SHP77 treated with DMSO at 0.1 percent for 48 hours (cell line): ENCODE measurements around the gene DHX9.
"Not testable (repeated sequence)": the region's sequence is repeated elsewhere in the genome, so short reads cannot be mapped to it uniquely, and the experiment has no call there.

ENCODE experiments used
- DNase-seq: peaks from one replicate; lab custom pipeline; 2025; lab: John Stamatoyannopoulos, UW

Gene DHX9

GRCh38 chr1:182889997-182890396 lies 50.9 kb downstream of the DHX9 start:
- no peak for DNase-seq

GRCh38 chr1:182890927-182891610 lies 51.9 kb downstream of the DHX9 start:
- DNase-seq, result peak; percentile 19

DNA sequence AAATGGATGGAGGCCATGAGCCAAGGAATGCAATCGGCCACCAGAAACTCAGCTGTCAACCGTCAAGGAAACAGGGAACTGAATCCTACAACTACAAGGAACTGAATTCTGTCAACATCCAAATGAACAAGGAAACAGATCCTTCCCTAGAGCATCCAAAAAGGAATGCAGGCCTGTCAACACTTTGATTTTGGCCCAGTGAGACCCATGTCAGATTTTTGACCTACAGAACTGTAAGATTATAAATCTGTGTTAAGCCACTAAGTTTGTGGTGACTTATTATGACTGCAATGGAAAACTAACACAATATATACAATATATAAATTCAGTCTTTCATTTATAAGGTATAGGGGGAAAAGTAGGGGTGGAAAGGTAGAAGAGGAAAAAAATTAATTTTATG lies 58.5 kb downstream of the DHX9 start:
- DNase-seq, result no peak

- not testable (repeated sequence) for DNase-seq
Observed at GRCh38 chr1:182901946-182902345, 62.8 kb downstream of the DHX9 start.

DNA sequence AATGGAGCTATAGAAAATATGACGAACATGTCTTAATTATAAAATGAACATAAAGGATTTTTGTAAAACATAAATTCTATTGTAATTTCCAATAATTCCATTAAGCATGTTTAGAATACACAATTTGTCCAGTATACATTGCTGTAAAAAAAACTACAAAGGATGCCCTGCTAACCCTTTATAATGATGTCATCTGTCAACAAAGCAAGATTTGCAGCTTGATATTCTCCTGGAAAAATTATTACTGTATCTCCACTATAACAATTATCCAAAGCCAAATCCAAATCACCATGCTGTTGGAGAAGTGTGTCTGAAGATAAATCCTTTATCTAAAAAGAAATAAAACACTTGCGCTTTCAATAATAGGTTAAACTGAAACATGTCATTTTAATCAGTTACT lies 66.2 kb downstream of the DHX9 start:
- no peak for DNase-seq

DNA sequence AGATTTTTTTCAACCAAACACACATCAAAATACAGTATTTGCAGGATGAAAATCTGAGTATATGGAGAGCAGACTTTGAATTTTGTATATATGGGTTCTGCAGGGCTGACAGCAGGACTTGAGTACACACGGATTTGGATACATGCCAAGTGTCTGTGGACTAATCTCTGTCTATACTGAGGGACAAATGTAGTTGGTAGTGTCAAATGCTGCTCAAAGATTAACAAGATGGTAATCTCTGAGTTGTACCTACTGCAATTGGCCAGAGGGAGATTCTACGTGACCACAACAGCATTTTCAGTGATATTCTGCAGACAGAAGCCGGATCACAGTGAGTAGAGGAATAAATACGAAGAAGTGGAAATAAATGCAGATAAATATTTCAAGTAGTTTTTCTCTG lies 70.4 kb downstream of the DHX9 start:
- DNase-seq, result peak; percentile 9

- no peak for DNase-seq
Observed at GRCh38 chr1:182910143-182910542, 71.0 kb downstream of the DHX9 start.

DNA sequence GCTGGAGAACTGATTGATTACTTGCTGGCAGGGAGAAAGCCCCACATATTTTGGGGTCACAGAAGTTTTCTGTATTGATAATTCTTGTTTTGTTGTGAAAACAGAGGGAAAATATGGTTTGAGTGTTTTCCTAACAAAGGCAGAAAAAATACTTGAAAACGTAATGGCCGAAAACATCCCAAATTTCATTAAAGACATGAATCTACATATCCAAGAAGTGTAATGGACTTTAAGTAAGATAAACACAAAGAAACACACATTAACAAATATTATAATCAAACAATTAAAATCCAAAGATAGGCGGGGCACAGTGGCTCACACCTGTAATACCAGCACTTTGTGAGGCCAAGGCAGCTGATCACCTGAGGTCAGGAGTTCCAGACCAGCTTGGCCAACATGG lies 74.3 kb downstream of the DHX9 start:
- DNase-seq, result no peak

GRCh38 chr1:182917378-182917777 lies 78.2 kb downstream of the DHX9 start:
- no peak for DNase-seq

DNA sequence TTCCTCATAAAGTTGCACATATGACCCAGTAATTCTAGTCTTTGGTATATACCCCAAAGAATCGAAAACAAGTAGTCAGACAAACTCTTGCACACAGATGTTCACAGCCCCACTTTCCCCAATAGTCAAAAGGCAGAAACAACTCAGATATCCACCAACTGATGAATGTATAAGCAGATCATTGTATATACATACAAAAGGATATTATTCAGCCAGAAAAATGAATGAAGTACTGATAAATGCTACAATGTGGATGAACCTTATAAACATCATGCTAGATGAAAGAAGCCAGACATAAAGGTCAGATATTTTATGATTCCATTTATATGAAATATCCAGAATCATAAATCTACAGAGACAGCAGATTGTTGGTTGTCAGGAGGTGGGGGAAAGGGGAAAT lies 86.5 kb downstream of the DHX9 start:
- no peak for DNase-seq

DNA sequence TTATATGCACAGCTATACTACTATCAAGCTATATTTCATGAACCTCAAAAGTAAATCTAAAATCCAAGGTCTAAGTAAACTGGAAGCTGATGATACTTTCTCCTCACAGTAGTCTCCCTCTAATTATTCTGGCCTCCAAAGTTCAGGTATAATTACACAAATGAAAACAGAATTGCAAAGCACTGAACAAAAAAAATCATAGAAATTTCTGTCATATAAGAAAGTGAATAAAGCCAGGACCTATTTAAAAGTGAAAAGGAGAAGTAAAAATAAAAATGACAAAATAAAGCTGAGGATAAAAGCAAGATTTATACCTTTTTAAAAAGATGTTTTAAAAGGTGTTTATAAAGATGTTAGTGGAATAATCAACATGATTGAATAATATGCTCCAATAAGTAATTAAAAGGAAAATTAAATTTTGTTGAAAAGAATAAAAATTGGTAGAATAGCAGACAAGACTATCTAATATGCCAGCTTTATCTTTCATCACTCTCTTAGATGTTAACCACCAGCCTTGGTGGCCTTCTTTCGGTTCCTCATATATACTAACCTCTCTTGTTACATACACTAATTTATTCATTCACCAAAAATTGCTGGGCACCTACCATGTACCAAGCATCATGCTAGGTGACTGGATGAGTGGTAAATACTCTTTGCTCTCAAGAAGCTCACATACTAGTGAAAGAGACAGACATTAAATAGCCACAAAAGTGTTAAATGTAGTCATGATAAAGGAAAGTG lies 88.7 kb downstream of the DHX9 start:
- DNase-seq, result no peak

DNA sequence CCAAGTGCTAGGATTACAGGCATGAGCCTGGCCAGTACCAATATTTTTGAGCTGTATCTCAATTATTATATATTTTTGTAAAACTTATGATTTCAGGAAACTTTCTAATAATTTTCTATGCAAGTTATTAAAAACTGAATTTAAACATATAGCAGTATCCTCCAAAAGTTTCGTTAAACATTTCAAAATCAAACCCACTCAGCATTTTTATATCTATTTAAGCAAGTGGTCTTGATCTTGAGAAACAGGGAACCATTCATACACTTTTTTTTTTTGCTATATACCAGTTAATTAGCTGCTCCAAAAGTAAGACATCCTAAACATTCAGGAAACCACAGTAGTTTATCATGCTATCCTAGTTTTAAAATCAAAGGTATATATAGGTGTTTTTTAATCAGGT lies 91.8 kb downstream of the DHX9 start:
- DNase-seq, result no peak

GRCh38 chr1:182935716-182936115 lies 96.6 kb downstream of the DHX9 start:
- DNase-seq, result no peak
